ENCODE measurements around the gene NOP53. TPM values are rescaled to one million over a fixed set of nuclear protein-coding genes. Genes with fewer than 3 reads are reported as not detected.
"Not testable (repeated sequence)": the region's sequence is repeated elsewhere in the genome, so short reads cannot be mapped to it uniquely, and the experiment has no call there.

Gene NOP53
- total RNA-seq, 1 donor from 2014 or later = 121 TPM

DNA sequence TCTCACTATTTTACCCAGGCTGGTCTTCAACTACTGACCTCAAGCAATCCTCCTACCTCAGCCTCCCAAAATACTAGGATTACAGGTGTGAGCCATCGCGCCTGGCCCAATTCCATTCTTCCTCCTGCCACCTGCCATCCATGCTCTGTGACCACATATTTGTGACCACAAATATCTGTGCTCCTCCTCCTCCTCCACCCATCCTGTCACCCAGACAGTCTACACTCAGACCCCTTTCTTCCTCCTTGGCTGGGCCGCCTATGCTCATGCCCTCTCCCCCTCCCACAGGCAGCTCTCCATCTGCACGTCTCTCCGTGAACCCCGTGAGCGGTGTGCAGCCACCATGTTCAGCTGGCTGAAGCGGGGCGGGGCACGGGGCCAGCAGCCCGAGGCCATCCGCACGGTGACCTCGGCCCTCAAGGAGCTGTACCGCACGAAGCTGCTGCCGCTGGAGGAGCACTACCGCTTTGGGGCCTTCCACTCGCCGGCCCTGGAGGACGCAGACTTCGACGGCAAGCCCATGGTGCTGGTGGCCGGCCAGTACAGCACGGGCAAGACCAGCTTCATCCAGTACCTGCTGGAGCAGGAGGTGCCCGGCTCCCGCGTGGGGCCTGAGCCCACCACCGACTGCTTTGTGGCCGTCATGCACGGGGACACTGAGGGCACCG lies 28.9 kb upstream of the NOP53 start:
- TF ChIP-seq CTCF (IDR thresholded peaks at IDR 0.05; ENCODE audit: insufficient read depth, low read length, severe bottlenecking) = no peak
- DNase-seq (ENCODE audit: low read depth) (no peak), FAIRE-seq (no peak)
- Histone ChIP-seq H3K27me3 (ENCODE audit: control insufficient read depth, insufficient read depth, low read length) (no peaks in the 10 kb centered on the region), H3K36me3 (ENCODE audit: control insufficient read depth, insufficient read depth, low read length) (peaks cover 20% of the 10 kb centered on the region), H3K4me3 (ENCODE audit: low read depth, low read length) (no peak overlapping the region)

DNA sequence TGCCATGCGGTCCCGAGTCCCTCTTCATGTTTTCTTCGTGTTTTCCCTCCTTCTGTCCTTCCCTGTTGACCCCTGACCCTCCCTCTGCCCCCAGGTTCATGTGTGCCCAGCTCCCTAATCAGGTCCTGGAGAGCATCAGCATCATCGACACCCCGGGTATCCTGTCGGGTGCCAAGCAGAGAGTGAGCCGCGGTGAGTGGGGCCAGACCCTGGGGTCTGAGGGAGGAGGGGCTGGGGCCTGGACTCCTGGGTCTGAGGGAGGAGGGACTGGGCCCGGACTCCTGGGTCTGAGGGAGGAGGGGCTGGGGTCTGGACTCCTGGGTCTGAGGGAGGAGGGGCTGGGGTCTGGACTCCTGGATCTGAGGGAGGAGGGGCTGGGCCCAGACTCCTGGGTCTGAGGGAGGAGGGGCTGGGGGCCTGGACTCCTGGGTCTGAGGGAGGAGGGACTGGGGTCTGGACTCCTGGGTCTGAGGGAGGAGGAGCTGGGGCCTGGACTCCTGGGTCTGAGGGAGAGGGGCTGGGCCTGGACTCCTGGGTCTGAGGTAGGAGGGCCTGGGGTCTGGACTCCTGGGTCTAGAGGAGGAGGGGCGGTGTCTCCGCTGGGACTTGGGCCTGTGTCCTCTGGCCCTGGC lies 26.8 kb upstream of the NOP53 start:
- not testable (repeated sequence) for H3K27me3 ChIP-seq (ENCODE audit: control insufficient read depth, insufficient read depth, low read length); DNase-seq (ENCODE audit: low read depth); FAIRE-seq
- Histone ChIP-seq H3K36me3 (ENCODE audit: control insufficient read depth, insufficient read depth, low read length) (peaks cover 25% of the 10 kb centered on the region), H3K4me3 (ENCODE audit: low read depth, low read length) (peak overlapping the region; percentile 10)

GRCh38 chr19:47719047-47719859 lies 26.1 kb upstream of the NOP53 start:
- no peaks in the 10 kb centered on the region for H3K27me3 ChIP-seq (ENCODE audit: control insufficient read depth, insufficient read depth, low read length)
- no peak for FAIRE-seq
- peaks cover 25% of the 10 kb centered on the region for H3K36me3 ChIP-seq (ENCODE audit: control insufficient read depth, insufficient read depth, low read length)
- DNase-seq (ENCODE audit: low read depth) = peak; percentile 94
- H3K4me3 ChIP-seq (ENCODE audit: low read depth, low read length) = peak overlapping the region; percentile 20
- no peak for TF ChIP-seq CTCF (IDR thresholded peaks at IDR 0.05; ENCODE audit: insufficient read depth, low read length, severe bottlenecking)

- no peak overlapping the region for H3K4me3 ChIP-seq (ENCODE audit: low read depth, low read length)
- DNase-seq (ENCODE audit: low read depth) = no peak
- FAIRE-seq = no peak
- peaks cover 28% of the 10 kb centered on the region for H3K36me3 ChIP-seq (ENCODE audit: control insufficient read depth, insufficient read depth, low read length)
- H3K27me3 ChIP-seq (ENCODE audit: control insufficient read depth, insufficient read depth, low read length) = no peaks in the 10 kb centered on the region
- no peak for TF ChIP-seq CTCF (IDR thresholded peaks at IDR 0.05; ENCODE audit: insufficient read depth, low read length, severe bottlenecking)
Measured at GRCh38 chr19:47720669-47721422, 24.5 kb upstream of the NOP53 start.

GRCh38 chr19:47723581-47723940 lies 21.8 kb upstream of the NOP53 start:
- no peaks in the 10 kb centered on the region for H3K27me3 ChIP-seq (ENCODE audit: control insufficient read depth, insufficient read depth, low read length)
- no peak for FAIRE-seq
- H3K36me3 ChIP-seq (ENCODE audit: control insufficient read depth, insufficient read depth, low read length) = peaks cover 19% of the 10 kb centered on the region
- no peak for TF ChIP-seq CTCF (IDR thresholded peaks at IDR 0.05; ENCODE audit: insufficient read depth, low read length, severe bottlenecking)
- peak; percentile 80 for DNase-seq (ENCODE audit: low read depth)
- no peak overlapping the region for H3K4me3 ChIP-seq (ENCODE audit: low read depth, low read length)

Data from bronchial epithelial cell (primary cell).